HepG2 (cell line): Measurements from ENCODE around the gene KCNQ5. TPM values are rescaled to one million over a fixed set of nuclear protein-coding genes. Genes with fewer than 3 reads are reported as not detected.

Source experiments
- ATAC-seq: fragments of 200-7000 bp; cut with Tn5 transposase; 3 replicates; pipeline ENCODE4 v1.9.1; 2020; ENCODE audit warnings: mild to moderate bottlenecking, moderate library complexity
- BruUV-seq: library from RNA; stranded (reverse); fragments of 400-500 nt; replicated peaks from 2 replicates; lab custom pipeline; 2021; lab: Mats Ljungman, UMichigan
- CTCF ChIA-PET: fragments of 300-600 bp; formaldehyde crosslinking; extraction: SDS; loops from one replicate; lab custom pipeline; 2021; ENCODE audit warnings: low total read pairs, inconsistent platforms, low intra/inter-chr PET ratio; lab: Yijun Ruan, JAX
- POLR2A ChIA-PET: fragments of 350-600 bp; sonication (Branson Sonifier 250); formaldehyde crosslinking; loops from one replicate; lab custom pipeline; 2020; ENCODE audit warnings: antibody characterized with exemption, inconsistent platforms; lab: Yijun Ruan, JAX
- DNase-seq: peaks from one replicate; pipeline ENCODE4 v3.0.0-alpha.2; 2015; ENCODE audit warnings: low spot score
- FAIRE-seq: peaks from 3 replicates; lab custom pipeline; 2011; peaks lifted over from hg19 to GRCh38; lab: Jason Lieb, UNC
- H2AFZ ChIP-seq: one replicate; pipeline ENCODE4 v1.6.1; 2011; ENCODE audit warnings: low read length, inconsistent platforms
- H3K27ac ChIP-seq: fragments of 300-600 bp; 3 replicates; pipeline ENCODE4 v1.8.0; 2011; ENCODE audit warnings: mixed run types, mild to moderate bottlenecking, mixed read lengths, low read length, inconsistent platforms; ENCODE audit not compliant: insufficient read depth; ENCODE audit errors: extremely low read length
- H3K27me3 ChIP-seq, 2 experiments: fragments of 200-600 bp in 1 of 2; 2 replicates in 1 of 2; 3 replicates in 1 of 2; pipeline versions ENCODE4 v1.6.0 to v1.8.0; 2011; ENCODE audit warnings: low read length in 2 of 2, mild to moderate bottlenecking in 2 of 2, moderate library complexity in 2 of 2, inconsistent platforms in 1 of 2; ENCODE audit not compliant: insufficient read depth in 2 of 2, control insufficient read depth in 1 of 2
- H3K36me3 ChIP-seq, 2 experiments: fragments of 200-600 bp in 1 of 2; replicated peaks in 1 of 2; 2 replicates in 1 of 2; 3 replicates in 1 of 2; pipeline versions ENCODE4 v1.5.1 to v1.8.0; 2011; ENCODE audit warnings: low read length in 2 of 2, inconsistent platforms in 1 of 2; ENCODE audit not compliant: insufficient read depth in 2 of 2, control insufficient read depth in 1 of 2
- H3K4me1 ChIP-seq: 2 replicates; pipeline ENCODE4 v1.5.1; 2012; ENCODE audit warnings: low read length, inconsistent platforms; ENCODE audit not compliant: insufficient read depth
- H3K4me2 ChIP-seq: 2 replicates; pipeline ENCODE4 v1.6.0; 2011; ENCODE audit warnings: low read depth, low read length, inconsistent platforms
- H3K4me3 ChIP-seq, 3 experiments: fragments of 200-600 bp in 1 of 3; sonication (generic), shearing (Covaris generic) in 1 of 3; replicated peaks in 1 of 3; 2 replicates each; pipeline ENCODE4 v1.5.1; 2011 to 2016; ENCODE audit warnings: low read length in 3 of 3, inconsistent platforms in 2 of 3, low read depth in 2 of 3, mild to moderate bottlenecking in 2 of 3, control low read depth in 1 of 3, mixed read lengths in 1 of 3; ENCODE audit not compliant: insufficient read depth in 1 of 3
- H3K79me2 ChIP-seq: one replicate; pipeline ENCODE4 v1.6.1; 2011; ENCODE audit warnings: low read length, inconsistent platforms; ENCODE audit not compliant: insufficient read depth
- H3K9ac ChIP-seq: 2 replicates; pipeline ENCODE4 v1.6.0; 2011; ENCODE audit warnings: mild to moderate bottlenecking, low read depth, low read length, inconsistent platforms; ENCODE audit not compliant: insufficient read depth
- H3K9me3 ChIP-seq: 2 replicates; pipeline ENCODE4 v1.5.1; 2012; ENCODE audit warnings: mild to moderate bottlenecking, low read length
- H4K20me1 ChIP-seq: 2 replicates; pipeline ENCODE4 v1.6.0; 2011; ENCODE audit warnings: inconsistent platforms, mild to moderate bottlenecking, low read length, moderate library complexity; ENCODE audit not compliant: insufficient read depth
- RNF2 ChIP-seq: fragments of 450-650 bp; conservative IDR thresholded peaks from 2 replicates; pipeline ENCODE4 v1.6.1; 2016; ENCODE audit warnings: low read depth
- ZNF263 ChIP-seq: sonication (generic); formaldehyde crosslinking; IDR thresholded peaks from 2 replicates; pipeline ENCODE4 v1.4.0; 2020; ENCODE audit warnings: missing genetic modification reagents
- ZNF282 ChIP-seq: fragments of 450-650 bp; IDR thresholded peaks from 2 replicates; pipeline ENCODE4 v1.6.1; 2018; ENCODE audit not compliant: partially characterized antibody
- ZNF296 ChIP-seq: sonication (generic); formaldehyde crosslinking; conservative IDR thresholded peaks from 2 replicates; pipeline ENCODE4 v1.5.0; 2020; ENCODE audit warnings: mild to moderate bottlenecking, missing genetic modification reagents
- ZNF780A ChIP-seq: sonication (generic); formaldehyde crosslinking; IDR thresholded peaks from 2 replicates; pipeline ENCODE4 v1.8.0; 2022; ENCODE audit warnings: mild to moderate bottlenecking, missing genetic modification reagents, moderate library complexity
- ZNF841 ChIP-seq: sonication (generic); formaldehyde crosslinking; IDR thresholded peaks from 2 replicates; pipeline ENCODE4 v1.8.1; 2023; ENCODE audit warnings: missing genetic modification reagents, borderline replicate concordance
- WGBS: methylation state at CpG from one replicate; pipeline ENCODE4 v1.1.6; 2017; ENCODE audit warnings: low lambda C conversion rate; 5-methylcytosine and 5-hydroxymethylcytosine counted together
- in situ Hi-C: cut with HindIII; loops from 2 replicates; pipeline ENCODE4 v1.10.0; 2017; ENCODE audit warnings: low pct_unique_long_range_greater_than_20kb; ENCODE audit not compliant: extremely low pct_ligation_motif_present
- intact Hi-C: fragments of 100-400 bp; cut with micrococcal nuclease; formaldehyde crosslinking; loops from one replicate; pipeline ENCODE4 v1.10.0; 2022; ENCODE audit not compliant: unreplicated experiment
- polyA plus RNA-seq, 8 experiments: library from polyadenylated mRNA; depleted of rRNA in 3 of 8; stranded (reverse) in 7 of 8; unstranded in 1 of 8; fragments of >200 nt; fragmentation: Illumina TruSeq in 4 of 8; extraction: Trizol in 4 of 8; gene quantifications; 2 replicates each; pipeline versions ENCODE4 v1.2.1 to v1.2.3, GENCODE V29; 2011 to 2016; ENCODE audit warnings: low read depth in 4 of 8, missing spikeins in 1 of 8, mixed read lengths in 1 of 8; ENCODE audit not compliant: insufficient read depth in 1 of 8
- total RNA-seq, 5 experiments: library from RNA; depleted of rRNA; stranded (reverse); fragments of >200 nt; fragmentation: Illumina TruSeq; extraction: Trizol; gene quantifications; 2 replicates each; pipeline ENCODE4 v1.2.3, GENCODE V29; 2016; ENCODE audit warnings: low read depth in 1 of 5
- TF ChIP-seq, protein P1 (sequence below): IDR thresholded peaks from 2 replicates; pipeline ENCODE4 v1.6.1; 2016; ENCODE audit warnings: mild to moderate bottlenecking, missing biosample characterization, missing genetic modification reagents
- TF ChIP-seq, protein P2 (sequence below): sonication (generic); formaldehyde crosslinking; IDR thresholded peaks from 2 replicates; pipeline ENCODE4 v1.5.0; 2020; ENCODE audit warnings: mild to moderate bottlenecking, missing genetic modification reagents, borderline replicate concordance

KCNQ5 gene
- total and polyA plus RNA-seq, 2 of the 13 experiments (the other 11 are each of a cell fraction or from before 2014, with no cell fraction given): 0.04 TPM; not detected in 1

DNA sequence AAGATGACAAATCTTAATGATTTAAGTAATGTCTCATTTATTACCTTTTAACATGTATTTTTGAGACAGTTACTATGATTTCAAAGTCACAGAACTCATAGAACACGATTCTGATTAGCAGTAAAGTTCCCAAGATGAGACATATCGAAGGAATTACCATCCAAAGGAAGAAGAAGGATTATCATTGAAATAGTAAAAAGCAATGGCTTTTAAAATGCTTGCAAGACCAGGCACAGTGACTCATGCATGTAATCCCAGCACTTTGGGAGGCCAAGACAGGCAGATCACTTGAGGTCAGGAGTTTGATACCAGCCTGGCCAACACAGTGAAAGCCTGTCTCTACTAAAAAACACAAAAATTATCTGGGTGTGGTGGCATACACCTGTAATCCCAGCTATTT is 384.3 kb downstream of the KCNQ5 start (continued):
- TF ChIP-seq, protein P1, sequence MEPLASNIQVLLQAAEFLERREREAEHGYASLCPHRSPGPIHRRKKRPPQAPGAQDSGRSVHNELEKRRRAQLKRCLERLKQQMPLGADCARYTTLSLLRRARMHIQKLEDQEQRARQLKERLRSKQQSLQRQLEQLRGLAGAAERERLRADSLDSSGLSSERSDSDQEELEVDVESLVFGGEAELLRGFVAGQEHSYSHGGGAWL (CRISPR knock-in tag): no peak
- no peak for TF ChIP-seq ZNF282

GRCh38 chr6:73011945-73012344 is 390.1 kb downstream of the KCNQ5 start:
- Histone ChIP-seq H3K4me2 (no peak overlapping the region), H3K36me3 (no peaks in the 10 kb centered on the region), H3K9me3 (no peaks in the 10 kb centered on the region), H3K4me3 (no peak overlapping the region), H3K79me2 (no peaks in the 10 kb centered on the region), H3K27ac (no peak overlapping the region), H4K20me1 (no peaks in the 10 kb centered on the region), H3K27me3 (no peaks in the 10 kb centered on the region), H3K4me1 (no peaks in the 10 kb centered on the region), H3K9ac (no peak overlapping the region), H2AFZ (no peak overlapping the region)
- POLR2A ChIA-PET: no interaction called here
- ATAC-seq (no peak), FAIRE-seq (no peak), DNase-seq (no peak)
- no peak for TF ChIP-seq ZNF780A (CRISPR knock-in tag)
- TF ChIP-seq ZNF841 (CRISPR knock-in tag): no peak
- TF ChIP-seq, protein P2, sequence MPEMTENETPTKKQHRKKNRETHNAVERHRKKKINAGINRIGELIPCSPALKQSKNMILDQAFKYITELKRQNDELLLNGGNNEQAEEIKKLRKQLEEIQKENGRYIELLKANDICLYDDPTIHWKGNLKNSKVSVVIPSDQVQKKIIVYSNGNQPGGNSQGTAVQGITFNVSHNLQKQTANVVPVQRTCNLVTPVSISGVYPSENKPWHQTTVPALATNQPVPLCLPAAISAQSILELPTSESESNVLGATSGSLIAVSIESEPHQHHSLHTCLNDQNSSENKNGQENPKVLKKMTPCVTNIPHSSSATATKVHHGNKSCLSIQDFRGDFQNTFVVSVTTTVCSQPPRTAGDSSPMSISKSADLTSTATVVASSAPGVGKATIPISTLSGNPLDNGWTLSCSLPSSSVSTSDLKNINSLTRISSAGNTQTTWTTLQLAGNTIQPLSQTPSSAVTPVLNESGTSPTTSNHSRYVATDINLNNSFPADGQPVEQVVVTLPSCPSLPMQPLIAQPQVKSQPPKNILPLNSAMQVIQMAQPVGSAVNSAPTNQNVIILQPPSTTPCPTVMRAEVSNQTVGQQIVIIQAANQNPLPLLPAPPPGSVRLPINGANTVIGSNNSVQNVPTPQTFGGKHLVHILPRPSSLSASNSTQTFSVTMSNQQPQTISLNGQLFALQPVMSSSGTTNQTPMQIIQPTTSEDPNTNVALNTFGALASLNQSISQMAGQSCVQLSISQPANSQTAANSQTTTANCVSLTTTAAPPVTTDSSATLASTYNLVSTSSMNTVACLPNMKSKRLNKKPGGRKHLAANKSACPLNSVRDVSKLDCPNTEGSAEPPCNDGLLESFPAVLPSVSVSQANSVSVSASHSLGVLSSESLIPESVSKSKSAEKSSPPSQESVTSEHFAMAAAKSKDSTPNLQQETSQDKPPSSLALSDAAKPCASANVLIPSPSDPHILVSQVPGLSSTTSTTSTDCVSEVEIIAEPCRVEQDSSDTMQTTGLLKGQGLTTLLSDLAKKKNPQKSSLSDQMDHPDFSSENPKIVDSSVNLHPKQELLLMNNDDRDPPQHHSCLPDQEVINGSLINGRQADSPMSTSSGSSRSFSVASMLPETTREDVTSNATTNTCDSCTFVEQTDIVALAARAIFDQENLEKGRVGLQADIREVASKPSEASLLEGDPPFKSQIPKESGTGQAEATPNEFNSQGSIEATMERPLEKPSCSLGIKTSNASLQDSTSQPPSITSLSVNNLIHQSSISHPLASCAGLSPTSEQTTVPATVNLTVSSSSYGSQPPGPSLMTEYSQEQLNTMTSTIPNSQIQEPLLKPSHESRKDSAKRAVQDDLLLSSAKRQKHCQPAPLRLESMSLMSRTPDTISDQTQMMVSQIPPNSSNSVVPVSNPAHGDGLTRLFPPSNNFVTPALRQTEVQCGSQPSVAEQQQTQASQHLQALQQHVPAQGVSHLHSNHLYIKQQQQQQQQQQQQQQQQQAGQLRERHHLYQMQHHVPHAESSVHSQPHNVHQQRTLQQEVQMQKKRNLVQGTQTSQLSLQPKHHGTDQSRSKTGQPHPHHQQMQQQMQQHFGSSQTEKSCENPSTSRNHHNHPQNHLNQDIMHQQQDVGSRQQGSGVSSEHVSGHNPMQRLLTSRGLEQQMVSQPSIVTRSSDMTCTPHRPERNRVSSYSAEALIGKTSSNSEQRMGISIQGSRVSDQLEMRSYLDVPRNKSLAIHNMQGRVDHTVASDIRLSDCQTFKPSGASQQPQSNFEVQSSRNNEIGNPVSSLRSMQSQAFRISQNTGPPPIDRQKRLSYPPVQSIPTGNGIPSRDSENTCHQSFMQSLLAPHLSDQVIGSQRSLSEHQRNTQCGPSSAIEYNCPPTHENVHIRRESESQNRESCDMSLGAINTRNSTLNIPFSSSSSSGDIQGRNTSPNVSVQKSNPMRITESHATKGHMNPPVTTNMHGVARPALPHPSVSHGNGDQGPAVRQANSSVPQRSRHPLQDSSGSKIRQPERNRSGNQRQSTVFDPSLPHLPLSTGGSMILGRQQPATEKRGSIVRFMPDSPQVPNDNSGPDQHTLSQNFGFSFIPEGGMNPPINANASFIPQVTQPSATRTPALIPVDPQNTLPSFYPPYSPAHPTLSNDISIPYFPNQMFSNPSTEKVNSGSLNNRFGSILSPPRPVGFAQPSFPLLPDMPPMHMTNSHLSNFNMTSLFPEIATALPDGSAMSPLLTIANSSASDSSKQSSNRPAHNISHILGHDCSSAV (CRISPR knock-in tag): no peak
- no peak for TF ChIP-seq RNF2
- TF ChIP-seq ZNF296 (CRISPR knock-in tag): no peak
- TF ChIP-seq ZNF263: no peak
- no TSS peak for BruUV-seq
- in situ Hi-C loops: no loop called here
- CTCF ChIA-PET: no interaction called here
- intact Hi-C loops: no loop called here
- WGBS: 18% methylated on average over 3 of the region's 3 CpGs
